Adrenal gland (tissue), 5 donors: ENCODE results near the gene BACE2.

Experiments
- POLR2A ChIP-seq, 2 donors: fragments of 450-650 bp; IDR thresholded peaks; one replicate each; pipeline ENCODE4 v1.6.1; 2017; ENCODE audit warnings: antibody characterized with exemption in 2 of 2, mild to moderate bottlenecking in 2 of 2, moderate library complexity in 1 of 2
- TF ChIP-seq, protein P1 (sequence below), 6 experiments: fragments of 450-650 bp in 4 of 6; fragments of 200-600 bp in 2 of 6; sonication (generic) in 1 of 6; IDR thresholded peaks; 1 replicate in 5 of 6; 2 replicates in 1 of 6; pipeline versions ENCODE4 v1.5.1 to v1.8.0; 2016 to 2021; ENCODE audit warnings: antibody characterized with exemption in 6 of 6, mild to moderate bottlenecking in 2 of 6, moderate library complexity in 1 of 6
- donor health status: DM: no; HTN: no; CAD: no.

DNA sequence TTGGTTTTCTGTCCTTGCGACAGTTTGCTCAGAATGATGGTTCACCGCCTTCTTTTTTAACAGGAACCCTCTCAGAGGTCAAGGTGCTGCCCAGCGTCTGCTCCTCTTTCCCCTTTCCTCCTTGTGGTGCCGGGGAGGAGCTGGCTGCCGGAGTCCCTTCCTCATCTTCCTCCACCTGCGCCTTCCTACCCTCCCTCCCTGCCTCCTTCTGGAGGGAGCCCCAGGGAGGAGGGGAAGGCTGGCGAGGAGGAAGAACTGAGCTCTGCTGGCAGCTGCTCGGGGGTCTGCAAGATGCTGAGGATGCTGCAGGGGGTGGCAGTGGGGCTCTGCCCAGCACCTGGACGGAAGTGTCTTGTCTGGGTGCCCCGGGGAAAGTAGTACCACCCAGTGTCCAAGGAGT lies 31.2 kb downstream of the BACE2 start:
- TF ChIP-seq, protein P1, sequence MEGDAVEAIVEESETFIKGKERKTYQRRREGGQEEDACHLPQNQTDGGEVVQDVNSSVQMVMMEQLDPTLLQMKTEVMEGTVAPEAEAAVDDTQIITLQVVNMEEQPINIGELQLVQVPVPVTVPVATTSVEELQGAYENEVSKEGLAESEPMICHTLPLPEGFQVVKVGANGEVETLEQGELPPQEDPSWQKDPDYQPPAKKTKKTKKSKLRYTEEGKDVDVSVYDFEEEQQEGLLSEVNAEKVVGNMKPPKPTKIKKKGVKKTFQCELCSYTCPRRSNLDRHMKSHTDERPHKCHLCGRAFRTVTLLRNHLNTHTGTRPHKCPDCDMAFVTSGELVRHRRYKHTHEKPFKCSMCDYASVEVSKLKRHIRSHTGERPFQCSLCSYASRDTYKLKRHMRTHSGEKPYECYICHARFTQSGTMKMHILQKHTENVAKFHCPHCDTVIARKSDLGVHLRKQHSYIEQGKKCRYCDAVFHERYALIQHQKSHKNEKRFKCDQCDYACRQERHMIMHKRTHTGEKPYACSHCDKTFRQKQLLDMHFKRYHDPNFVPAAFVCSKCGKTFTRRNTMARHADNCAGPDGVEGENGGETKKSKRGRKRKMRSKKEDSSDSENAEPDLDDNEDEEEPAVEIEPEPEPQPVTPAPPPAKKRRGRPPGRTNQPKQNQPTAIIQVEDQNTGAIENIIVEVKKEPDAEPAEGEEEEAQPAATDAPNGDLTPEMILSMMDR (IDR thresholded peaks at IDR 0.05): no peak
- TF ChIP-seq POLR2A (IDR thresholded peaks at IDR 0.05): no peak
